D341Med (cell line): ENCODE data around the gene CRIP1.
A peak's percentile ranks its signal among the peaks of the same experiment; 100 is the strongest.

Source experiments
- DNase-seq: peaks from one replicate; pipeline ENCODE4 v3.0.0; 2012; ENCODE audit warnings: low spot score

Gene CRIP1

DNA sequence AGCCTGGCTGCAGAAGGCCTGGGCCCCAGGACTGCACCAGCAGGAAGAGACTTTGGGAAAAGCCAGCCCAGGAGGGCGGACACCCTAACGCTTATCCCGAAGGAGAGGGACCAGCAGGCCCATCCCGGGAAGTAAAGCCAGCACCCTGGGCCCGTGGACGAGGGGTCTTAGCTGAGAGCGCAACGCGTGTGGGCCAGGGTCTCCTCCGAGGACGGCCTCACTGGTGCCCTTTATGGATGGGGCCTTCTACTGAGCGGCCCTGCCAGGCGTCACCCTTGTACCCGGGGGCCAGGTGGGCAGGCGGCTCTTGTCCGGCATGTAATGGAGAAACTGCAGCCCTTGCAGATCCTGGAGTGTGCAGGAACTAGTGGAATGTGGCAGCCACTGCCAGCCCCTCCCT lies 18.4 kb downstream of the CRIP1 start:
- DNase-seq, result no peak

DNA sequence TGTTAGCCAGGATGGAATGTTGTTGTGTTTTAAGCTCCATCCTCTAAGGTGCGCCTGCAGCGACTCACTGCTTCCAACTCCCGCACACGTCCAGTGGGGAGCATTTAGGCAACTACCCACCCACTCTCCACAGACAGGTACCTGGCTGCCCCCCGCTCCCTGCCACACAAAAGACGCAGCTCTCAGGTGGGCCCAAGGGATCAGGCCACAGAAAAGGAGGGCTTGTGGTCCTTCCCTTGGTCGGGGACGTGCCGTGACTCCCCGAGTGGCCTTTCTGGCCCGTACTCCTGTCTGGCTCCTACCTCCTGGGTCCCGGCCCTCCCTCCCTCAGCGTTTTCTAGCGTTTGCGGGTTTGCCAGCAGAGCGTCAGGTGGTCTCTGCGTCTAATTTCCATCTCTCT lies 20.6 kb downstream of the CRIP1 start:
- DNase-seq, result no peak

DNA sequence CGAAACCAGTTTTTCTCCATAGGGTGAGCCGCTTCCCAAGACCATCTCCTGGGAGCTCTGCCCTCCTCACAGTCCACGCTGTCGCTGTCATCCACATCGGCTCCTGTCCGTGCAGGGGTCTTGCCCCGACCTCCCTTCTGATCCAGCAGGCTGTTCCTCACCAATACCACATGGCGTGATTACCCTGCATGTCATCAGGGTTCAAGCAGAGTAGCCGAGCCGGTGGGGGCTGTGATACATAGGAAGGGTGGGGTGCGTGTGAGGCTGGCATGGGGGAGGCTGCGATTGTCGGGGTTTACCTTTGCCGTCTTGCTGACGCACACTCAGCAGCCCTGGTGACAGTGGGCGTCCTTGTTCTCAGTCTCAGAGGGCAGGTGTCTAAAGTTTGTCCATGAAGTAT lies 21.4 kb downstream of the CRIP1 start:
- DNase-seq, result no peak

DNA sequence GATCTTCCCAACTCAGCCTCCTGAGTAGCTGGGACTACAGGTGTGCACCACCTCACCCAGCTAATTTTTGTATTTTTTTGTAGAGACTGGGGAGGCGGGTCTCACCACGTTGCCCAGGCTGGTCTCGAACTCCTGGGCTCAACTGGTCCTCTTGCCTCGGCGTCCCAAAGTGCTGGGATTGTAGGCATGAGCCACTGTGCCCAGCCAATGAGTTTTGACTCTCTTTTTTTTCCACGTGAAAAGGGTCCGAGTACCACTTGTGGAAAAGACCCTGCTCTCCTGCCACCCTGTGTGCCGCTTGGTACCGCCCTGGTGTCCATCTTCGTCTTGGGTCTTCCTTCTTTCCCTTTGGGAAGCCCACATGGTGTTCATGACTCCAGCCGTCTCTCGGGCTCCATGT lies 21.9 kb downstream of the CRIP1 start:
- no peak for DNase-seq

DNA sequence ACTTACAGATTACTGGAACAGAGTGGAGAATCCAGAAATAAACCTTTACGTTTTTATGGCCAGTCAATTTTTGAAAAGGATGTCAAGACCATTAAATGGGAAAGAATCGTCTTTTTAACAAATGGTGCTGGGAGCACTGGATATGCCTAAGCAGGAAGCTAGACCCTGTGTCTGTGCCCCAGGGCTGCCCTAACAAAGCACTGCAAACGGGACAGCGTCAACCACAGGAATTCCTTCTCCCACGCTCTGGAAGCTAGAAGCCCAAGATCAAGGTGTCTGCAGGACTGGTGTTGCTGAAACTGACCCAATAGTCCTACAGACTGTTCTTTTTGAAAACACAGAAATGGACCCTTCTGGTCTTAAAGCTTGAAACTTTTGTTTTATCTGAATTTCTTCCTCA lies 30.4 kb downstream of the CRIP1 start:
- DNase-seq, result no peak

DNA sequence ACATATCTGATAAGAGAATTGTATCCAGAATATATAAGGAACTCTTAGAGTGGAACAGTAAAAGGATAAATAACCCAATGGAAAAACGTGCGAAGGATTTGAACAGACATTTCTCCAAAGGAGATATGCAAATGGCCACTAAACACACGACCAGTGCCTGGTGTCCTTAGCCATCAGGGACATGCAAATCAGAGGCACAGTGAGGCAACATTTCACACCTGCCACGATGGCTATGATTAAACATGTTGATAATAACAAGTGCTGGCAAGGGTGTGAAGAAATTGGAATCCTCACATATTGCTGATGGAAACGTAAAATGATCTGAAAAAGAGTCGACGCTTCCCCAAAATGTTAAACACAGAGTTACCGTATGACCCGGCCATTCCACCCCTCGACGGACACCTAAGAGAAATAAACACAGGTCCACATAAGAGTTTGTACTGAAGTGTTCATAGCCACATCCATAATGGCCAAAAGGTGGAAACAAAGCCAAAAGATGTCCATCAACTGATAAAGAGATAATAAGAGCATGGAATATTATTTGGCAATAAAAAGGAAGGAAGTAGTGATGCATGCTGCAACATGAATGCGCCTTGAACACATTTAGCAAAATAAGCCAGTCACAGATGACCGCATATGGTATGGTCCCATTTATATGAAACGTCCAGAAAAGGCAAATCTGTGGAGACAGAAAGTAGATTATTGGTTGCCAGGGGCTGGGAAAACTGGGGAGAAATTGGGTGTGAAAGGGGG lies 33.4 kb downstream of the CRIP1 start:
- no peak for DNase-seq

- no peak for DNase-seq
These were observed 38.6 kb downstream of the CRIP1 start for GRCh38 chr14:105525326-105525725.

DNA sequence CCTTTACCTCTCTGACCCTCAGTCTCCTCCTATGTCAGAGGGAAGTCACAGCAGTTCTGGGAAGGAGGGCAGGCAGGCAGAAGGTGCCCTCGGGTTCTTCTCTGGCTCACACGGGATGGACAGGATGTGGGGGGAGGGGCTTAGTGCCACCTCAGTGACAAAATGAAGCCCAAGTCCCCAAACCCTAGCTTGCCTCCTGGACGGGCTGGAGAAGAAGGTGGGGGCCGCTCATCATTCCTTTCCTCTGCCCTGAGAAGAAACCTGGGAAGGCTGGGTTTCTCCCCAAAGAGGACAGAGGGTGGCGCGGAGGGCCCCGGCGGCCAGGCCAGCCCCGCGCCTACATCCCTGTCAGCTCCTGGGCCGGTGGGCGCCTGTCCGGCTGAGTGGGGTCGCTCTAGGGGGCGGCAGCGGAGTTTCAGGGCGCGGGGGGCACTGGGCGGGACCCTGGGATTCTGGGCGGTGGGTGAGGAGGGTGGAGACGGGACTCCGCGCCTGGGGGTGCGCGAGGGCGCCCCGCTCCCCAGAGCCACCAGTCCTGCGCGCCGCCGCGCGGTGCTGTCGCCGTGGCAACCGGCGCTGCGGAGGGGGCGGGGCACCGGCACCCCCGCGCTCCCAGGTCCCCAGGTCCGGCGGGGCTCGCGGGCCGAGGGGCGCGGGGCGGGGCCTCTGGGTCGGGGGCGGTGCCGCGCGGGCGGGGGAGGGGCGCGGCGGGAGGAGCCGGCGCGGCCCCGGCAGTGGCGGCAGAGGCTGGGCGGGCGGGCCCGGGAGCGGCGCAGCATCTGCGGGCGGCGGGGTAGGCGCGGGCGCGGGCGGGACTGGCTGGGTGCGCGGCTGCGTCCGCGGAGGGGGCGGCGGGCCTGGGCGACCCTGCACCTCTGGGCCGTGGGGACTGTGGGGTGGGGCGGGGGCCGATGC lies 39.4 kb downstream of the CRIP1 start, which contains the start of gene TMEM121:
Gene TMEM121, plus strand, starts transcription at position 723 of the 915 bp plus-strand sequence. CDS start 2,252 bp downstream, outside the sequence.
- peak; percentile 86 for DNase-seq

DNA sequence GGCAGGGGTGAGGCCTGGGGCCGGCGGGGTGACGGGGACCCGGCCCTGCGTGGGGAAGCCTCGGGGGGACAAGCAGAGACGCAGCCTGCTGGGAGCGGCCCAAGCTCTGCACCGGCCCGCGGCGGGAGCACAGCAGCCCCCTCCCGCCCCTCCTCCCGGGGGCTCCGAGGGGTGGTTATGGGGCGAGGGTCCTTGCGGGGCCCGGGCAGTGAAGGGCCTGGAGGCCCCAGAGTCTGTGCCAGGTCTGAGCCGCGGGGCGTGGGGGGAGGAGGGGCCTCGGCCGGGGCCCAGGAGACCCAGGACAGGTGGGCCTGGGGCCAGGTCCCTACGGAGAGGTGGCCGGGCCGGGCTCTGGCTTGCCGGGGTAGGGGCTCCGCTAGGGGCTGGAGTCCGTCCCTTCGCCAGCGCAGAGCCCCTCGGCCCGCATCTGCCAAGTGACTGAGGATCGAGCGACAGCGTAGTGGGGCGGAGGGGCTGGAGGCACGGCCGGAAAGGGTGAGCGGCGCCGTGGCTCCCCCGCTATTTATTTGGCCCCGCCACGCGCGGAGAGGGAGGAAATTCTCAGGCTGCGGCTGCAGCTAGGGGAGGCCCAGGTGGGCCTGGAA lies 40.2 kb downstream of the CRIP1 start:
- no peak for DNase-seq

DNA sequence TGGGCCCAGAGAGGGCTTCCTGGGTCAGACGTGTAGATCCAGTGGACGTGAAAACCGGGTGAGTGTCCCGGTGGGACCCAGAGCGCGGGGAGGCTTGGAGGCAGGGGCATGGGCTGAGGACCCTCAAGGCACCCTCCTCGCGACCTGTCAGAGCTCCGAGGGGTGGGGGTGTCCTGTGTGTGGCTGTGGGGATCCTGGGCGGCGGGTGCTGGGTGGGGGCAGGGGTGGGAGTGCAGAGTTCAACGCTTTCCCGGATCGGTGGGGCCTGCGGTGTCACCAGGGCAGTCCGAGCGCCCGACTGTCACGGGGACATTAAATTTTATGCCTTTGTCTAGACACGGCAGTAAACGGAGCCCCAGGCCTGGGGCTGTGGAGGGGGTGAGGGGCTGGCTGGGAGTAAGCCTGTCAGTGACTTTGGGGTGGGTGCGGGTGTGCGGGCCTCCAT lies 40.7 kb downstream of the CRIP1 start:
- peak; percentile 29 for DNase-seq

DNA sequence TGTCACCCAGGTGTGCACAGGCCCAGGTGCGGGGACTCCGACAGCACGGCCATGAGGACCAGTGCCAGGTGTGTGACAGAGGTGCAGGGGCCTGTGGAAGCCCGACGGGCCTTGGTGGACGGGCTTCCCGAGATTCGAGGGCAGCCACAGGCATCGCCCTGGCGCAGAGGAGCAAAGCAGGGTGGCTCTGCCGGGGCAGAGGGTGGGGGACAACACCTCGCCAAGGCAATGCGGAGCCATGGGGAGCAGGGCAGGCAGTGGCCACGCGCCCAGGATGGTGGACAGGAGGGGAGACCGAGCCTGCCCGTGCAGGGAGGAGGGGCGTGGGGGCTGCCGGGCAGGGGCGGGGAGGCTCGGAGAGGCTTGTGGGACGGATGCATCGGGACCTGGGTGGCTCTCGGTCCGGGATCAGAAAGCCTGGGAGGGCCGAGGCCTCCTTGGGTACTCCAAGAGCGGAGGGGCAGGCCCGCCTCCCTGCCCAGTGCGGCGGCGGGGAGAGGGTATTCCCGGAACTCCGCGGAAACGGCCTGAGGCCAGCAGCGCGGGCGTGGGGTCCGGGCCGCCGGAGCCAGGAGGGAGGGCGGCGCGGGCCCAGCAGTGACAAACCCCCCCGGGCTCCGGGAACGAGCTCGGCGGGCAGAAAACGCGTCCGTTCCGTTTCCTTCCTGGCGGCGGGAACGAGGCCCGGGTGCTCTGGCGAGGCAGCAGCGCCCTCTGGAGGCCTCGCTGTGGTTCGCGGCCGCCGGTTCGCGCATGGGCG lies 41.3 kb downstream of the CRIP1 start:
- DNase-seq, result peak; percentile 97

DNA sequence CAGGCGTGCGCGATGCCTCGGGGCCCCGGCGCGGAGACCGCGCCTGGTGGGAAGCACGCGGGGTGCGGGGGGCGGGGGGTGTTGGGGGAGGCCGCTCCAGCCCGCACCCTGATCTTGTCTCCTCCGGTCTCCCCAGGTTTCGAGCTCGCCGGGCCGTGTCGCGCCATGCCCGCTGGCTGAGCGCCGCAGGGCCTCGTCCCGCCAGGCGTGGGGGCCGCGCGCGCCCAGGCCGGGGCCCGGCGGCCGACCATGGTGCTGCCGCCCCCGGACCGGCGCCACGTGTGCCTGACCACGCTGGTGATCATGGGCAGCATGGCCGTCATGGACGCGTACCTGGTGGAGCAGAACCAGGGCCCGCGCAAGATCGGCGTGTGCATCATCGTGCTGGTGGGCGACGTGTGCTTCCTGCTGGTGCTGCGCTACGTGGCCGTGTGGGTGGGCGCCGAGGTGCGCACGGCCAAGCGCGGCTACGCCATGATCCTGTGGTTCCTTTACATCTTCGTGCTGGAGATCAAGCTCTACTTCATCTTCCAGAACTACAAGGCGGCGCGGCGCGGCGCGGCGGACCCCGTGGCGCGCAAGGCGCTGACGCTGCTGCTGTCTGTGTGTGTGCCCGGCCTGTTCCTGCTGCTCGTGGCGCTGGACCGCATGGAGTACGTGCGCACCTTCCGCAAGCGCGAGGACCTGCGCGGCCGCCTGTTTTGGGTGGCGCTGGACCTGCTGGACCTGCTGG lies 42.1 kb downstream of the CRIP1 start:
- DNase-seq, result peak; percentile 36

DNA sequence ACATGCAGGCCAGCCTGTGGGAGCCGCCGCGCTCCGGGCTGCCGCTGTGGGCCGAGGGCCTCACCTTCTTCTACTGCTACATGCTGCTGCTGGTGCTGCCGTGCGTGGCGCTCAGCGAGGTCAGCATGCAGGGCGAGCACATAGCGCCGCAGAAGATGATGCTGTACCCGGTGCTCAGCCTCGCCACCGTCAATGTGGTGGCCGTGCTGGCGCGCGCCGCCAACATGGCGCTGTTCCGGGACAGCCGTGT lies 42.6 kb downstream of the CRIP1 start:
- DNase-seq, result no peak

- DNase-seq, result peak; percentile 41
These were observed 43.0 kb downstream of the CRIP1 start for GRCh38 chr14:105529569-105530284.

- DNase-seq, result no peak
These were observed 43.8 kb downstream of the CRIP1 start for GRCh38 chr14:105530285-105531087.

DNA sequence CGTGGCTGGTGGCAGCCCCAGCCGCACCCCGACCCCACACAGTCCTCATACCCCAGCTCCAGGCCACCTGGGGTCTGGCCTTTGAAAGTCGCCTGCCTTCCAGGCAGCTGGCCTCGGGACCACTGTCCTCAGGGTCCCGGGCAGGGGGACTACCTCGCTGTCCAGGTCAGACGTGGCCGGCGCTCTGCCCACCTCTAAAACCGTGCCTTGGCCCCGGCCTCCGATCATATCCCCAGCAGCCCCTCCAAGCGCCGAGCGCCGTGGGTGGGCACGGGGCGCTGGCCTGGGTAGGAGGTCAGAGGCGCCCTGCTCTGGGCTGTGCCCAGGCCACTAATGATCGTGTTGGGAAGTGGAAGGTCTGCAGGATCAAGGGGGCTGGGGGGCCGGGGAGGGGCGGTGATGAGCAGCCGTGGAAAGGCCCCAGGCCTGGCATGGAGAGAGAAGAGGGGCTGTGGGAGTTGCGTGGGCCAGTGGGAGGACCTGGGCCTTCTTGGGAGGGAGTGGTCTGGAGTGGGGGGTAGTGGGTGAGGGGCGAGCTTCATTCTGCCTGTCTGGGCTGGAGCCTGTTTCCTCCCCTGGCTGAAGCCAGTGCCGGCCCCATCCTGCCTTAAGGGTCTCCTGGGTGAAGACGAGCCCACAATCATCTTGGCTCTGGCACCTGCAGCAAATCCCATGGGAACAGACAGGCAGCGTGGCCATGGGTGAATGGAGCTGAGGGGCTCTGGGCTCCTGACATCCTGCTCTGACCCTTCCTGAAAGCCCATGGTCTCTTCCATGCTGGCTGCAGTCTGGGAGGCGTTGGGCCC lies 44.6 kb downstream of the CRIP1 start:
- peak; percentile 26 for DNase-seq

DNA sequence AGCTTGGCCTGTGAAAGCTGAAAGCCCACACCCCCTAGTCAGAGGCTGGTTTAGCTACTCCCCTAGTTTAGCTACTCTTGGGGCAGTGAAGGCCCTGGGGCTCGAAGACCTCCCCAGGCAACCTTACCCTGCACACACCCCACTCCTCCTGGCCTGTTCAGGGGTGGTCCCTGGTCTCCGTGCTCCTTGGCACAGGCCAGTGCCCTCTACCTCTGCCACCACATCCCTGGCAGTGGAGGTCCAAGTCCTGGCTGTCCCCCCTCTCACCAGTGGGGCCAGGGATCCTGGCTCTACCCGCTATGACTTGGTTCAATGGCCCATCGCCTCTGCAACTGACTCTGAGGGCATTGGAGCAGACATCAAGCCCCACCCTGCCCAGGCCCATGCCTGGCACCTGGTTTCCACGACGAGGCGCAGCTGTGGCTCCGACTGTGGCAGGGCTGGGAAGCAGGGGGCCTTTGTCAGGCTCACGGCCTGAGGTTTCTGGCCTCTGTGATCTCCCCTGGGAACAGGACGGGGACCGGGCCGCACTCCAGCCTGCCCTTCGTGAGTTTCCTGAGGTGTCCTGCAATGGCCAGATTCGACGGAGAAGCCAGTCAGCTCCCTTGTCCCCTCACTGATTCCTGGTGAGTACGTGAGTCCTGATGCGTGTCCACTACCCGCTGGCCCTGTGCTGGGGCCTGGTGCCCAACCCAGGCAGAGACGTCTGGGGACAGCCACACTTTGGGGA lies 45.4 kb downstream of the CRIP1 start:
- no peak for DNase-seq

DNA sequence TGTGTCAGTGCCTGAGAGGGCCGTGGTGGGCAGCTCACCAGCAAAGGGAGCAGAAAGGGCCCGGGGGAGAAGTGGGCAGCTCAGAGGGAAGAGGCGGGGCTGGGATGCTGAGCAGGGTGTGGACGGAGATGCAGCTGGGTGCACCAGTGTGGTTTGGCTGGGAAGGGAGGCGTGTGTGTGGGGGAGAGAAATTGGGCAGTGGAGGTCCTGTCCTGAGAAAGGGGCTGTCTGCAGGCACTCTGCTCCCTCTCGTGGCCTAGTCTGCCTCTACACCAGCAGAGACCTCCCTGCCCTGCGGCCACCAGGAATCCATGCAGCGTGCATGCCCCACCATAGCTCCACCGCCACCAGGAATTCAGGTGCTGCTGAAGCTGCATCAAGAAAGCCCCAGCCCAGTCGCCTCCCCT lies 46.1 kb downstream of the CRIP1 start:
- DNase-seq, result peak; percentile 74
